GM12892 (cell line): Measurements from ENCODE around the gene MRPL11.

Experiments used
- POLR2A ChIP-seq: IDR thresholded peaks from 2 replicates; pipeline ENCODE4 v1.6.1; 2011; ENCODE audit warnings: low read depth, low read length, control low read depth
- POLR2AphosphoS5 ChIP-seq: IDR thresholded peaks from 2 replicates; pipeline ENCODE4 v1.6.1; 2011; ENCODE audit warnings: low read depth, low read length, control low read depth
- TAF1 ChIP-seq: IDR thresholded peaks from 2 replicates; pipeline ENCODE4 v1.6.1; 2011; ENCODE audit warnings: low read depth, mild to moderate bottlenecking, control low read depth, low read length, borderline replicate concordance

GRCh38 chr11:66420671-66421476, 17.8 kb downstream of the MRPL11 start, which contains the start of gene NPAS4:
- no peak for TF ChIP-seq POLR2A
- TF ChIP-seq POLR2AphosphoS5 = no peak
- TF ChIP-seq TAF1 = no peak
